ENCODE measurements around the gene DHX15. TPM values are rescaled to one million over a fixed set of nuclear protein-coding genes. Genes with fewer than 3 reads are reported as not detected.

Gene DHX15
- total RNA-seq, 1 experiment from 2014 or later = 188 TPM

GRCh38 chr4:24559032-24559821 lies 25.1 kb downstream of the DHX15 start:
- in situ Hi-C loops (cut with HindIII; ENCODE audit: low pct_unique_long_range_greater_than_20kb, low sequenced_read_pairs) = no loop called here
- no peak for DNase-seq (ENCODE audit: low read depth, low spot score)

GRCh38 chr4:24557026-24558025 lies 27.0 kb downstream of the DHX15 start:
- DNase-seq (ENCODE audit: low read depth, low spot score) = no peak

GRCh38 chr4:24551492-24552289 lies 32.7 kb downstream of the DHX15 start:
- no peak for DNase-seq (ENCODE audit: low read depth, low spot score)
- in situ Hi-C loops (cut with HindIII; ENCODE audit: low pct_unique_long_range_greater_than_20kb, low sequenced_read_pairs) = no loop called here

More at GRCh38 chr4:24557026-24558025, 27.0 kb downstream of the DHX15 start:
- in situ Hi-C loops (cut with HindIII; ENCODE audit: low pct_unique_long_range_greater_than_20kb, low sequenced_read_pairs) = no loop called here

GRCh38 chr4:24550441-24551175 lies 33.7 kb downstream of the DHX15 start:
- in situ Hi-C loops (cut with HindIII; ENCODE audit: low pct_unique_long_range_greater_than_20kb, low sequenced_read_pairs) = no loop called here
- DNase-seq (ENCODE audit: low read depth, low spot score) = no peak

GRCh38 chr4:24547979-24548378 lies 36.4 kb downstream of the DHX15 start:
- in situ Hi-C loops (cut with HindIII; ENCODE audit: low pct_unique_long_range_greater_than_20kb, low sequenced_read_pairs) = no loop called here
- no peak for DNase-seq (ENCODE audit: low read depth, low spot score)

GRCh38 chr4:24544208-24544988 lies 40.0 kb downstream of the DHX15 start:
- DNase-seq (ENCODE audit: low read depth, low spot score) = no peak
- in situ Hi-C loops (cut with HindIII; ENCODE audit: low pct_unique_long_range_greater_than_20kb, low sequenced_read_pairs) = no loop called here

- in situ Hi-C loops (cut with HindIII; ENCODE audit: low pct_unique_long_range_greater_than_20kb, low sequenced_read_pairs) = no loop called here
Measured at GRCh38 chr4:24537025-24537424, 47.3 kb downstream of the DHX15 start.

GRCh38 chr4:24535399-24535798 lies 49.0 kb downstream of the DHX15 start:
- no peak for DNase-seq (ENCODE audit: low read depth, low spot score)
- in situ Hi-C loops (cut with HindIII; ENCODE audit: low pct_unique_long_range_greater_than_20kb, low sequenced_read_pairs) = no loop called here

More at GRCh38 chr4:24537025-24537424, 47.3 kb downstream of the DHX15 start:
- no peak for DNase-seq (ENCODE audit: low read depth, low spot score)

- DNase-seq (ENCODE audit: low read depth, low spot score) = no peak
- in situ Hi-C loops (cut with HindIII; ENCODE audit: low pct_unique_long_range_greater_than_20kb, low sequenced_read_pairs) = no loop called here
Measured at GRCh38 chr4:24533364-24533763, 51.0 kb downstream of the DHX15 start.

GRCh38 chr4:24529555-24529954 lies 54.8 kb downstream of the DHX15 start:
- in situ Hi-C loops (cut with HindIII; ENCODE audit: low pct_unique_long_range_greater_than_20kb, low sequenced_read_pairs) = no loop called here
- DNase-seq (ENCODE audit: low read depth, low spot score) = no peak

GRCh38 chr4:24527371-24527770 lies 57.0 kb downstream of the DHX15 start:
- in situ Hi-C loops (cut with HindIII; ENCODE audit: low pct_unique_long_range_greater_than_20kb, low sequenced_read_pairs) = no loop called here
- no peak for DNase-seq (ENCODE audit: low read depth, low spot score)

GRCh38 chr4:24521544-24521943 lies 62.8 kb downstream of the DHX15 start:
- DNase-seq (ENCODE audit: low read depth, low spot score) = no peak
- in situ Hi-C loops (cut with HindIII; ENCODE audit: low pct_unique_long_range_greater_than_20kb, low sequenced_read_pairs) = no loop called here

GRCh38 chr4:24519649-24520048 lies 64.7 kb downstream of the DHX15 start:
- in situ Hi-C loops (cut with HindIII; ENCODE audit: low pct_unique_long_range_greater_than_20kb, low sequenced_read_pairs) = no loop called here
- DNase-seq (ENCODE audit: low read depth, low spot score) = no peak

- in situ Hi-C loops (cut with HindIII; ENCODE audit: low pct_unique_long_range_greater_than_20kb, low sequenced_read_pairs) = no loop called here
- no peak for DNase-seq (ENCODE audit: low read depth, low spot score)
Measured at GRCh38 chr4:24517676-24518075, 66.7 kb downstream of the DHX15 start.

GRCh38 chr4:24516926-24517325 lies 67.4 kb downstream of the DHX15 start:
- DNase-seq (ENCODE audit: low read depth, low spot score) = no peak
- in situ Hi-C loops (cut with HindIII; ENCODE audit: low pct_unique_long_range_greater_than_20kb, low sequenced_read_pairs) = no loop called here

GRCh38 chr4:24515698-24516097 lies 68.7 kb downstream of the DHX15 start:
- no peak for DNase-seq (ENCODE audit: low read depth, low spot score)
- in situ Hi-C loops (cut with HindIII; ENCODE audit: low pct_unique_long_range_greater_than_20kb, low sequenced_read_pairs) = no loop called here
